Activated T-cell treated with anti-CD3 and anti-CD28 coated beads for 4 hours (primary cell): ENCODE results near the gene HS2ST1.
"Not testable (repeated sequence)": the region's sequence is repeated elsewhere in the genome, so short reads cannot be mapped to it uniquely, and the experiment has no call there.

Experiments used
- DNase-seq: peaks from one replicate; pipeline ENCODE4 v3.0.0-alpha.2; 2020

The HS2ST1 gene

GRCh38 chr1:86975993-86976550 is 61.6 kb downstream of the HS2ST1 start:
- no peak for DNase-seq

- DNase-seq, result no peak
These were observed 62.2 kb downstream of the HS2ST1 start for GRCh38 chr1:86976664-86977063.

GRCh38 chr1:86981482-86982213 is 67.2 kb downstream of the HS2ST1 start:
- DNase-seq, result no peak

DNA sequence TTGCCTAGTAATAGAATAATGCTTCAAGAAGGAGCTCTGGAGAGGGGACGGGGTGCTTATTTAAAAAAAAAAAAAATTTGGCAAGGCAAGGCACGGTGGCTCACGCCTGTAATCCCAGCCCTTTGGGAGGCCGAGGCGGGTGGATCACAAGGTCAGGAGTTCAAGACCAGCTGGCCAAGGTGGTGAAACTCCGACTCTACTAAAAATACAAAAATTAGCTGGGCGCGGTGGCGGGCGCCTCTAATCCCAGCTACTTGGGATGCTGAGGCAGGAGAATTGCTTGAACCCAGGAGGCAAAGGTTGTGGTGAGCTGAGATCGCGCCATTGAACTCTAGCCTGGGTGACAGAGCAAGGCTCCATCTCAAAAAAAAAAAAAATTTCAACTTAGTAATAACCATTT is 69.2 kb downstream of the HS2ST1 start:
- DNase-seq, result not testable (repeated sequence)

DNA sequence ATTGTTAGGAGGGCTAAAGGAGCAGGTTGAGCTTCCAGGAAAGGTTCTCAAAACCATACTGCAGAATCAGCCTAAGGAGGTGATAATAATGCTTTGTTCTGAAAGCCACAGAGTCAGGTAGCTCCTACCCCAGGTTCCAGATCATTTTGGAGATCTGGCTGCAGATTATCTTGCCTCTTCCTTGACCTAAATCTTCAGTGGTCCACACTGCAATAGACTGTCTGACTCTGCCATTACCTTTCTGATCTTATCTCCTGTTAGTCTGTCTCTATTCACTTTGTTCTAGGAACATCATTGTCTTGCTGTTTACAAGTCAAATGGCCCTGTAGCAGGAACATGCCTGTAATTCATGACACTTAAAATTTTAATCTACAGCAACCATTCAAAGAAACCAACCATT is 73.0 kb downstream of the HS2ST1 start:
- no peak for DNase-seq

- DNase-seq, result no peak
These were observed 74.4 kb downstream of the HS2ST1 start for GRCh38 chr1:86988835-86989234.

DNA sequence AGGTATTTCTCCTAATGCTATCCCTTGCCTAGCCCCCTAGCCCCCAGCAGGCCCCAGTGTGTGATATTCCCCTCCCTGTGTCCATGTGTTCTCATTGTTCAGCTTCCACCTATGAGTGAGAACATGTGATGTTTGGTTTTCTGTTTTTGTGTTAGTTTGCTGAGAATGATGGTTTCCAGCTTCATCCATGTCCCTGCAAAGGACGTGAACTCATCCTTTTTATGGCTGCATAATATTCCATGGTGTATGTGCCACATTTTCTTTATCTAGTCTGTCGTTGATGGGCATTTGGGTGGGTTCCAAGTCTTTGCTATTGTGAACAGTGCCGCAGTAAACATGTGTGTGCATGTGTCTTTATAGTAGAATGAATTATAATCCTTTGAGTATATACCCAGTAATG is 75.3 kb downstream of the HS2ST1 start:
- DNase-seq, result not testable (repeated sequence)

- DNase-seq, result no peak
These were observed 76.4 kb downstream of the HS2ST1 start for GRCh38 chr1:86990826-86991225.

- no peak for DNase-seq
These were observed 77.2 kb downstream of the HS2ST1 start for GRCh38 chr1:86991549-86992186.

DNA sequence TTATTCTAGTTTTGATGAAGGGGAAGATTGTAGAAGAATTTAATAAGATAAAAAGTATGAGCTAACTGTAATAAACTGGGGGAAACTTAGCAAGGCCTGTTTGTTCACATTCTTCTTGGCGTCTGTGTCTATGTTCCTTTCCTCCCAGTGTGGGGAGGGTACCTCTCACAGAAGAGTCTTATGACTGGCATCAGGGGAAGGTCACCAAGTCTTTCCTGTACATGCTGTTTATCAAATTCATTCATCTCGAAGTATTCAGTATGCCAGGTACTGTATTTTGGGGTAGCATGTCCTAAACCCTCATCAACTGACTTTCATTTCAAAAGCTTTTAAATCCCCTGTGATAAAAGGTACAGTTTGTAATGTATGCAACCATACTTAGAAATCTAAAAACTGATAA is 78.4 kb downstream of the HS2ST1 start:
- no peak for DNase-seq

- no peak for DNase-seq
These were observed 79.0 kb downstream of the HS2ST1 start for GRCh38 chr1:86993269-86993985.

GRCh38 chr1:86994061-86994460 is 79.6 kb downstream of the HS2ST1 start:
- DNase-seq, result no peak

GRCh38 chr1:86997538-86997937 is 83.1 kb downstream of the HS2ST1 start:
- DNase-seq, result no peak

- no peak for DNase-seq
These were observed 83.8 kb downstream of the HS2ST1 start for GRCh38 chr1:86998280-86998679.

DNA sequence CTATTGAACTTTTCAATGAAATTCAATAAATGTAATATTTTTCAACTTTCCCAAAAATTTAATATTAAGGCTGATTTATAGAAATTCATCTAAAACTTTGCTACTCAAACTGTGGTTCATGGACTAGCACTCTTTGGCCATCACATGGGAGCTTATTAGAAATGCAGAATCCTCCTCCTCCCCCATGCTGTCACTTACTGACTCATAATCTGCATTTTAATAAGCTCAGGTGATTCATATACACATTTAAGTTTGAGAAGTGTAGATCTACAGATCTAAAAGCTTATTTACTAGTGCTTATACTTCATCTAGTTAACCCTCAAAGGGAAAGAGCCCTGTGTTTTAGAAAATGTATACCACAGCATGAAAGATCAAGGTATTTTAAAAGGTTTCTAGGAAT is 84.3 kb downstream of the HS2ST1 start:
- DNase-seq, result no peak

DNA sequence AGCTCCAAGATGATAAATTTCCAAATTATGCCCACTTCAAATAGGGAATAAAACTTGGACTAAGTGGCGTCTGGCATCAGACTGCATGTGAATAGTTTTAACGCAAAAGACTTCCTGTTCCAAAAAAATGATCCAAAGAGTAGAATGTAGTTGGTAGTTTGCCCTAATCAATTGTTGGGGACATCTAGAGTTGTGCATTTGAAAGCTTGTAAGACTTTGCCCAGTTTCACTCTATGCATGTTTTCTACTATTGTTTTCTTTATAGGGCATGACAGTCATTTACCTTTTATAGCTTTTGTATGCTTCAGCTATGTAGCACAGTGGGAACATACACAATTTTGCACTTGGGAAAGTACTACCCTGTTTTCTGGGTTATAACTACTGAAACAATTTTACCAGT is 86.0 kb downstream of the HS2ST1 start:
- DNase-seq, result no peak

DNA sequence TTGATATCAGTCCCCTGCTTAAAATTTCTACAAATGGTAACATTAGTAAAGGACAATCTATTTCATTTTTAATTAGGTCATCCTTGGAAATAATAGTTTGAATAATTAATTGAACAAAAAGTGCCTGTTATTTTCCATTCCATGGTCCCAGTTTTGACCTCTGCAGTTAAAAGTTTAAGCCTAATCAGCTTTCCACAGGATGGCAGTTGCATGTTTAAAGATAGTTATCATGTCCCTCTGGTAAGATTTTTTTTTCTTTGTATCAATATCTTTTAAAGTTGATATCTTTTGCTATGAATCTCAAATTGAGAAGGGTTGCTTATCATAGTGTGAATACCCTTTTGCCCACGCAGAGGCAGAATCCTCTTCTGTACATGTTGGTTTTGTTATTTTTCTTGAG is 90.4 kb downstream of the HS2ST1 start:
- no peak for DNase-seq

GRCh38 chr1:87007323-87007722 is 92.9 kb downstream of the HS2ST1 start:
- DNase-seq, result no peak

DNA sequence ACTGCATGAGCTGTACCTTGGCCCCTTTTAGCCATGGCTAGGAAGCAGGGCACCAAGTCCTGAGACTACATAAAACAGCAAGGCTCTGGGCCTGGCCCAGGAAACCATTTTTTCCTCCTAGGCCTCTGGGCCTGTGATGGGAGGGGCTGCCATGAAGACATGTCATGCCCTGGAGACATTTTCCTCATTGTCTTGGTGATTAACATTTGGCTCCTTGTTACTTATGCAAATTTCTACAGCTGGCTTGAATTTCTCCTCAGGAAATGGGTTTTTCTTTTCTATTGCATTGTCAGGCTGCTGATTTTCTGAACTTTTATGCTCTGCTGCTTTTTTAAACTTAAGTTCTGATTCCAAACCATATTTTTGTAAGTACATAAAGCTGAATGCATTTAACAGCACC is 99.0 kb downstream of the HS2ST1 start:
- DNase-seq, result not testable (repeated sequence)

- DNase-seq, result no peak
These were observed 103.7 kb downstream of the HS2ST1 start for GRCh38 chr1:87017998-87018672.

GRCh38 chr1:87023326-87023725 is 108.9 kb downstream of the HS2ST1 start:
- DNase-seq, result no peak

- DNase-seq, result no peak
These were observed 110.6 kb downstream of the HS2ST1 start for GRCh38 chr1:87024936-87025540.

DNA sequence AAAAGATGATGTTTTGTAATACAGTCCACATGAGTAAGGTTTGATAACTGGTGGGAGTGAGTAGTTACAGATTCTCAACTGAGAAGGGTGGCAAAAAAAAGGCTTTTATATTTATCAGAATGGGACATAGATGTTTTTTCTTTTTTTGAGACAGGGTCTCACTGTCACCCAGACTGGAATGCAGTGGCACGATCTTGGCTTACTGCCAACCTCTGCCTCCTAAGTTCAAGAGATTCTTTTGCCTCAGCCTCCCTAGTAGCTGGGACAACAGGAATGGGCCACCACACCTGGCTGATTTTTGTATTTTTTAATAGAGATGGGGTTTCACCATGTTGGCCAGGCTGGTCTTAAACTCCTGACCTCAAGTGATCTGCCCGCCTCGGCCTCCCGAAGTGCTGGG is 113.1 kb downstream of the HS2ST1 start:
- DNase-seq, result not testable (repeated sequence)
